ENCODE results near the gene SPAG9.
"Not testable (repeated sequence)": the region's sequence is repeated elsewhere in the genome, so short reads cannot be mapped to it uniquely, and the experiment has no call there.

SPAG9 gene

GRCh38 chr17:51087072-51087757, 33.5 kb downstream of the SPAG9 start:
- no peak for DNase-seq (ENCODE audit: low read depth, low spot score)

DNA sequence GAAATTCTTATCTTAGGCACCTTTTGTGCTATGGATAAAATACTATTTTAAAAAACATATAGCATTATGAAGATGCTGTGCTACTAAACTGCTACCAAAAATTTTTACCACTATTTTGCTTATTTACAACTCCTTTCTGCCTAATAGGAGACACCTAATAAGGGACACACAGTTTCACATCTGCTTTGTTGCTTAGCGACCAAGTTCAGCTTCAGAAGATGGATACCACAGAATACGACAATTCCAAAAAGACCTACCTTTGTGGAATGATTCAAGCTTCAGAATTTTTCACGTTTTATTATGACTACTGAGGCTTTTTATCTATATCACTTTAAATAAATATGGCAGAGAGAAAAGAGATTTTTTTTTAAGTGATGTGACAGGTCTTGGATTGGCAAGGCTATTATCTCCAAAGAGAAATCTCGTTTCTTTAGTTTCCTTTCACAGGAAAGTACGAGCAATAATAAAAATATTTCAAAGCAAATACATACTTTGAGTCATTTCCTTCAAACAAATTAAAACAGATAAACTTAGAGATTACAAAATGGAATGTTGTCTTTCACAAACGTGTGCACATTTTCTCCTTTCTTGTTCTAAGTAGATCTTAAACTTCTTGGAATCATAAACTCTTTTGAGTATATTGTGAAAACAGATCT, 35.4 kb downstream of the SPAG9 start:
- no peak for DNase-seq (ENCODE audit: low read depth, low spot score)

DNA sequence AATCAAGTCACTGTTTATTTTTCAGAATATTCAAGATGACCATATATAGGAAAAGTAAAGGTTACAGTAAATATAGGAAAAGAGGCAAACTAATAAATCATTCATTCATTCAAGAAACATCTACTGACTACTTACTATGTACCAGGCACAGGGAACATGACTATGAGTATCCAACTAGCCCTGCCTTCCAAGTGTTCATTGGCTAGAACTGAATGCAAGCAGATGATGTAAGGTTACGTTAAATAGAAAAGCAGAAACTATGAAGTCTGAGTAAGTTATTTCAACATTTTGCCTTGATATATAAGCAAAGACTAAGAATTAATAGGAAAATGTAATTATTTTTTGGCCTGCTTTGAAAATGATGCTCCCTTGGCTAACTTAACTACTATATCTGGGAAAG, 36.7 kb downstream of the SPAG9 start:
- no peak for DNase-seq (ENCODE audit: low read depth, low spot score)

GRCh38 chr17:51083364-51083763, 37.3 kb downstream of the SPAG9 start:
- not testable (repeated sequence) for DNase-seq (ENCODE audit: low read depth, low spot score)

GRCh38 chr17:51079049-51079448, 41.6 kb downstream of the SPAG9 start:
- DNase-seq (ENCODE audit: low read depth, low spot score): no peak

DNA sequence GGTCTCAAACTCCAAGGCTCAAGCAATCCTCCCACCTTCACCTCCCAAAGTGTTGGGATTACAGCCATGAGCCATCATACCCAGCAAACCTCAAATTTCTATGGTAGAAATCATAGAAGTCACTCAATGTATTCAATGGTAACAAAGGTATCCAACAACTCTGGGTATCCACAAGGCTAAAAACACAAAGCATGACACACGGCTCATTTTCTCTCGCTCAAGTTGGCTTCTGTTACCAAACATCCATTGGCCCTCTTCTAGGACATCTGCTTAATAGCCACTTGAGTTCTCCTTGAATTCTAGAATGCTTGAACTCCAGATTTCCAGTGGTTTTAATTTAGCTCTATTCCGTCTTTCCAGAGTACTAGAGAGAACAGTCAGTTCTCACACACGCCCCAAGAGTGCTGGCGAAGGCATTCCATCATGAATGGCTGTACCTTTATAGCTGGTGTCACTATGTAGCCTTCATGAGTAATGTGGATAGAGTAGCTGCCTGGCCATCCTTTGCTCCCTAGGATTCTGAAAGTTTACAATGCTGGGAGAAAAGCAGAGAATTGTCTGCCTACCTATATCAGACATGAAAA, 42.6 kb downstream of the SPAG9 start:
- DNase-seq (ENCODE audit: low read depth, low spot score): no peak

- DNase-seq (ENCODE audit: low read depth, low spot score): no peak
Observed at GRCh38 chr17:51076821-51077220, 43.8 kb downstream of the SPAG9 start.

- DNase-seq (ENCODE audit: low read depth, low spot score): no peak
Observed at GRCh38 chr17:51071556-51071955, 49.1 kb downstream of the SPAG9 start.

DNA sequence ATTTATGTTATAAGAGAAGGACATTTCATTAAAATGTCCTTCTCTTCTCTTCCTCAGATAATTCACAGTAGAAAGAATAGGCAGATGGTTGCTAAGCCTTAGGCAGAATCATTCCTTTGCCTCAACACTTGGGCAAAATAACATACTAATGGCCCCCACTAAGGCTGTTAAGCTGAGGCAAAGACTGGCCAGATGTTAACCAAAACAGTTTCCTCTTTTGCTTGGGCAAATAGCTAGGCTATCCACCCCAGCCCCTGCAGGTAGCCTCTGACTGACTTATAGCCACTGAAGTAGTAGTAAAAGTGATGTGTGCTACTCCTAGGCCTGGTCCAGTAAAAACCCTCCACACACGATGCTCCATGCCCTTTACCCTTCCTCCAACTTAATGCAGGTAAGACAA, 55.2 kb downstream of the SPAG9 start:
- no peak for DNase-seq (ENCODE audit: low read depth, low spot score)

GRCh38 chr17:51064061-51064735, 56.5 kb downstream of the SPAG9 start:
- no peak for DNase-seq (ENCODE audit: low read depth, low spot score)

DNA sequence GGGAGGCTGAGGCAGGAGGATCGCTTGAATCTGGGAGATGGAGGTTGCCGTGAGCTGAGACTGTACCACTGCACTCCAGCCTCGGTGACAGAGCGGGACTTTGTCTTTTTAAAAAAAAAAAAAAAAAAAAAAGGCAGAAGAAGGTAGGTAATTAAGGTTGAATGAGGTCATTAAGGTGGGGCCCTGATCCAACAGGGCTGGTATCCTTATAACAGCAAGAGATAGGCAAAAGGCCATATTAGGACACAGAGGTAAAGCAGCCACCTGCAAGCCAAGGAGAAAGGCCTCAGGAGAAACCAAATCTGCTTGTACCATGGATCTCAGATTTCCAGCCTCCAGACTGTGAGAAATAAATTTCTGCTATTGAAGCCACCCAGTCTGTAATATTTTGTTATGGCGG, 60.3 kb downstream of the SPAG9 start:
- no peak for DNase-seq (ENCODE audit: low read depth, low spot score)

- no peak for DNase-seq (ENCODE audit: low read depth, low spot score)
Observed at GRCh38 chr17:51059781-51060180, 60.9 kb downstream of the SPAG9 start.

GRCh38 chr17:51057534-51057933, 63.1 kb downstream of the SPAG9 start:
- DNase-seq (ENCODE audit: low read depth, low spot score): no peak

DNA sequence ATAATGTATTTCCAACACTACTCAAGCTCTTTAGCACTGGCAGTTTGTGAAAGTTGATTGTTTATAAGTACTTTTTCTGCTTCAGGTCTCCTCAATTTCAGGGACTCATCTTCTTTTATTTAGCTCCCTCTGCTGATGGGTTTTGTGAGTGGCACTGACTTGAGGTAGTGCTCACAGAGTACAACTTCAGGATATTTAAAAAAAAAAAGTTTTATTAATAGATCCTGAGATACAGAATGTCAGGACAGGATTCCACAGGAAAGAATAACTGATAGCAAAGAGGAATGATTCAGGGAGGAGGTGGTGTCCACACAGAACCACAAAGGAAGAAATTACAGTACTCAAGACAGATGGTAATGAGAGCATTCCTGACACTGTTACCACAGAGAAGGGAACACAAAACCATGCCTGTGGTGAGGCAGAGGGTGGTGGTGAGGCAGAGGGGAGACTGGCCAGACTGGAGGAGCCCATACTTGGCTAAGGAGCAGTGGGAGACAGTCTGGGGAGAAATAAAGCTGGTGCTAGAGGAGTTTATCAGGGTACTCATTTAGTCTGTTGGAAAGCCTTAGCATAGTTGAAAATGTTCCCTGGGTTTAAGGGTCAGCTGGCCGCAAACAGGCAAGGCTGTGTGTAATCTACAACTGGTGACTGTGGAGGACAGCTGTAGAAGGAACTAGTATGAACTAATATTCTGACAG, 63.7 kb downstream of the SPAG9 start:
- DNase-seq (ENCODE audit: low read depth, low spot score): no peak

DNA sequence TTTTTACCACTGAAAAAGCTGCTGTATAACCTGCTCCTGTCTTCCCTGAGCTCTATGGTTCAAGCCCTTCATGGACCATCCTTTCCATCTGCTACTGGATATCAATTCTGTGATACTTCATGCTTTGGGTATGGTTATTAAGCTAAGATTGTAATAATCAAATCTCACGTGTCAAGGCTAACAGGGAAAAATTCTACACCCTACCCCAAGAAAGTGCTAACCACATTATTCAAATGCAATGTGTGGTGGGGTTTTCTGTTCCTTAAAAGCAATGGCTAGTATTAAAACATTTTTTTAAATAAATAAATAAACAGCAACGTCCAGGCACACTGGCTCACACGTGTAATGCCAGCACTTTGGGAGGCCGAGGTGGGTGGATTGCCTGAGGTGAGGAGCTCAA, 65.9 kb downstream of the SPAG9 start:
- no peak for DNase-seq (ENCODE audit: low read depth, low spot score)

GRCh38 chr17:51052235-51052634, 68.4 kb downstream of the SPAG9 start:
- no peak for DNase-seq (ENCODE audit: low read depth, low spot score)

DNA sequence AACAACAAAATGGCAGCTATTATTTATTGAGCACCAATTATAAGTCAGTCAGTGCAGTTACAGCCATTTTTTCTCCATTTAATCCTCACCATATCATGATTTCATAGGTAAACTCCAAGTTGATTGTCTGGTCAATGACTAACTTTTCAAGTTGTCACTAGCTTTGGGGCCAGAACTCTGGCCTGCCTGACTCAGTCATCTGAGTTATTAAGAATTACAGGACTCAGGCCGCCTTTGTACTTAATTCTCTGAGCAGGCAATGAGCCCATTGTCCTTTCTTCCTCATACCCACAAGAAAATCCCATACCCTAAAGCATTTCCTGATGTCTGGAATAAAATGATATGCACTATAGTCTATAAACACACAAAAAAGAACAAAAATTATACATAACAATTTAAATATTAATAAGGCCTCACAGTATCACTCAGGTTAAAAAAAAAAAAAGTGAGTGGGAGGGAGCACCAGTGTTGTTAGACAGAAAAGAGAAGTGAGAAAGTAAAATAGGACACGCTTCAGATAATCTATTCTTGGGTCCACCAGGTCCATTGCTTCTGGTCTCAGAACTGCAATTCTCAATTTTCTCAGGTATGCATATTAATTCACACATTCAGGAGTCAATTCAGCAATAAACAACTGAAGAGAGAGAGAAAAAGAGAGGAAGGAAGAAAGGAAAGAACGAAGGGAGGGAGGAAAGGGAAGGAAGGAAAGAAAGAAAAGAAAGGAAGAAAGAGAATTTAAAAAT, 70.2 kb downstream of the SPAG9 start:
- DNase-seq (ENCODE audit: low read depth, low spot score): no peak

DNA sequence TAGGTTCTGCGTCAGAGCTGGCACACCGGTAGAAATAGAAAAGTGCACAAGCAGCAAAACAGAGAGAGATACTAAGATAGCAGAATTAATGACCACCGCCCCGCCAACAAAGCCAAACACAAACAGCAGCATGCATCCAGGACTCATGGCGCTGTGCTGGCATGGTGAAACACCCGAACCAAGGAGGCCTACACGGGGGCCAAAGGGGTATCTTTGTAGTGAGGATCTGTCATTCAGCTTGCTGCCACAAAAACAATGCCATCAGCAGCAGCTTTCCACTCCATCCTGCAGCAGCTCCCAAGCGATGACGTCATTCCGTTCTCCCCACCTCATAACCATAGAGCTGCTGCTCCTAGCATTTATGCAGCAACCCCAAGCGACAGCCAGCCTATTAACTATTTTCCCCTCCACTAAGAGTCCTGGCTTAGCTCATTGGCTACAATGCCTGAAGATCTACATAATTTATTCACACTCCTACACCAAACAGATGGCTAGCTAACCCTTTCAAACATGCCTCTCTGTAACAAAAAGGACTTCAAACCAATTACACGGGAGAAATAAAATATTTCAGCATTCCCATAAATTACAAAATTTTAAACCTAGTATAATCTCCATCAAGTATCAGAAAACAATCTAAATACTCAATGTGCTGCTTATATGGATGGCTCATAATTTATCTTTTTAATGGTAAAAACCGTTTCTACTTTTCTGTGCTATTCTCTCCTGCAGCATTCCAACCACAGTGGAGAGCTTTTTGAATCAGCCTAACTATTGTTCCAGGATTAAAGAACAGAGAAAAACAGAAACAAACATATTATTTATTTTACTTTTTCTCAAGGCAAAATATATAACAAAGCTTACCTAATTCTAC, 73.9 kb downstream of the SPAG9 start:
- DNase-seq (ENCODE audit: low read depth, low spot score): no peak

- DNase-seq (ENCODE audit: low read depth, low spot score): no peak
Observed at GRCh38 chr17:51046046-51046445, 74.6 kb downstream of the SPAG9 start.

DNA sequence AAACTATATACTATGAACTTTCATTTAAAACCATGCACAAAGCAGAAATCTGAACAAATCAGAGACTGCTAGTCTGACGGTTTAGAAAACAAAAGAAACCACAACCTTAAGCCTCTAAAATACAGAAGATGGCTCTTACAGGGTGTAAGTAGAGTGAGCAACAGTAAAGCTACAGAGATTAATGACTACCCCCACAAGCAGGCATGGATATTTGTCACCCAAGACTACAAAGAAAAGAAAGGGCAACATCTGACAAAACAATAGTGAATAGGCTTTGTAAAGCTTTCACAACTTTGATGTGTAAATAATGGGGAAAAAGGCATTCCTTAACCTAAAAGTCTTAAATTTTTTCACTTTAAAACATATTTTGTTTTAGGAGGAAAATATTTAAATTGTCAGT, 75.0 kb downstream of the SPAG9 start:
- DNase-seq (ENCODE audit: low read depth, low spot score): no peak
